SU-DHL-6 (cell line): Measurements from ENCODE around the gene FOSL2.

Source experiments
- EZH2phosphoT487 ChIP-seq: fragments of 200-600 bp; sonication (generic), shearing (Covaris generic); conservative IDR thresholded peaks from 2 replicates; pipeline ENCODE4 v1.6.1; 2018; ENCODE audit warnings: mild to moderate bottlenecking, antibody characterized with exemption, low read length, moderate library complexity, mixed read lengths
- TF ChIP-seq, protein P1 (sequence below): fragments of 200-600 bp; sonication (generic); IDR thresholded peaks from one replicate; pipeline ENCODE4 v1.5.1; 2017; ENCODE audit warnings: antibody characterized with exemption, mild to moderate bottlenecking, low read length, moderate library complexity; ENCODE audit not compliant: insufficient read depth, poor library complexity, severe bottlenecking

DNA sequence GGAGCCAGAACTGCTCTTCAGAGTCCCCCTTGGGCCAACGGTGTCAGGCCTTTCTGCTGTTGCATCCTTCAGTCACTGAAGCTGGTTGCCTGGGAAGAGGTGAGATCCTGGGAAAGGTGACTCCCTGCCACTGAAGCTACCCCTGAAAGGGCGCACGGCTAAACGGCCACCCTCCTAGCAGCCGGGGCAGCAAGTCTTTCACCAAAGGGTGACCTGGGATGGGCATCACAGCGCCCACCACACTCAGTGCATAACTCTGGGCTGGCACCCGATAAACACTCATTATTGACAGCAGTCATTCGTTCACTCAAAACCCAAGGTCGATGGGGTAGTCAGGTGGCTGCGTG is 26.5 kb upstream of the FOSL2 start:
- TF ChIP-seq, protein P1, sequence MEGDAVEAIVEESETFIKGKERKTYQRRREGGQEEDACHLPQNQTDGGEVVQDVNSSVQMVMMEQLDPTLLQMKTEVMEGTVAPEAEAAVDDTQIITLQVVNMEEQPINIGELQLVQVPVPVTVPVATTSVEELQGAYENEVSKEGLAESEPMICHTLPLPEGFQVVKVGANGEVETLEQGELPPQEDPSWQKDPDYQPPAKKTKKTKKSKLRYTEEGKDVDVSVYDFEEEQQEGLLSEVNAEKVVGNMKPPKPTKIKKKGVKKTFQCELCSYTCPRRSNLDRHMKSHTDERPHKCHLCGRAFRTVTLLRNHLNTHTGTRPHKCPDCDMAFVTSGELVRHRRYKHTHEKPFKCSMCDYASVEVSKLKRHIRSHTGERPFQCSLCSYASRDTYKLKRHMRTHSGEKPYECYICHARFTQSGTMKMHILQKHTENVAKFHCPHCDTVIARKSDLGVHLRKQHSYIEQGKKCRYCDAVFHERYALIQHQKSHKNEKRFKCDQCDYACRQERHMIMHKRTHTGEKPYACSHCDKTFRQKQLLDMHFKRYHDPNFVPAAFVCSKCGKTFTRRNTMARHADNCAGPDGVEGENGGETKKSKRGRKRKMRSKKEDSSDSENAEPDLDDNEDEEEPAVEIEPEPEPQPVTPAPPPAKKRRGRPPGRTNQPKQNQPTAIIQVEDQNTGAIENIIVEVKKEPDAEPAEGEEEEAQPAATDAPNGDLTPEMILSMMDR: no peak
- TF ChIP-seq EZH2phosphoT487: no peak
